ENCODE data around the gene IL20.

The IL20 gene

DNA sequence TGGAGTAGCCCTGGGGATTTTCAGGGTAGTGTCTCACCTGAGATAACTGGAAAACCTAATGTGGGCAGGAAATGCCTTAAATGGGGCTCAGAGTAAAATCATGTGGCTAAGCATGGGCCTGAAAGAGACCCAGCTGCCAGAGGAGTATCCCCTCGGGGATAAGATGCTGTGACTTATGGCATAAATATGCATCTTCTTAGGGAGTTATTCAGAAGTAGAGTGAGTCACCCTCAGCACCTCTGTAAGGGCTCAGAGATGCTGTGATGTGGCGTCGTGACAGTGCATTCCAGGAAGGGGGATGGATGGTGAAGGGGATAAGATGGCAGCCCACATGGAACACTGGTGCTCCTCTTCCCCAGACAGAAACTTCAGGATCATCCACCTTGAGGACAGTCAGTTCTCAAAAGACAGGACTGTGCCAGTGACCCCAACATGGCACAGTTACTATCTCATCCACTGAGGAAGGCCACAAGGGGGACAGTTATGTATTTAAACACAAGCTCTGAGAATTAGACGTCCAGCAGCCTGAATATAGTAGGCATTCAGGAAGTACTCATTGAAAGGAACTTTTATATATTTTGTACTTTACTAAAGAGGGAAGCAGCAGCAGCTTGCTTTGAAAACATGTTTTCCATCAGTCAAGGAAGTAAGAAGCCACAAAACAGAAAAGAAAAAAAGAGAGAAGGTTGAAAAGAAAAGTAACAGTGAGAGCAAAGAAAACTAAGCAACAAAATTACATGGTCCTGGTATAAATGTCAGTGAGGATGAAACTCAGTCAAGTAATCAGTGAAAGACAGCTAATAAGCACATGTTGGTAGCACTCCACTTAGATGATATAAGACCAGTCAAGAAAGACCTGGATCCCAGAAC is 40.1 kb downstream of the IL20 start:
- DNase-seq, result no peak

DNA sequence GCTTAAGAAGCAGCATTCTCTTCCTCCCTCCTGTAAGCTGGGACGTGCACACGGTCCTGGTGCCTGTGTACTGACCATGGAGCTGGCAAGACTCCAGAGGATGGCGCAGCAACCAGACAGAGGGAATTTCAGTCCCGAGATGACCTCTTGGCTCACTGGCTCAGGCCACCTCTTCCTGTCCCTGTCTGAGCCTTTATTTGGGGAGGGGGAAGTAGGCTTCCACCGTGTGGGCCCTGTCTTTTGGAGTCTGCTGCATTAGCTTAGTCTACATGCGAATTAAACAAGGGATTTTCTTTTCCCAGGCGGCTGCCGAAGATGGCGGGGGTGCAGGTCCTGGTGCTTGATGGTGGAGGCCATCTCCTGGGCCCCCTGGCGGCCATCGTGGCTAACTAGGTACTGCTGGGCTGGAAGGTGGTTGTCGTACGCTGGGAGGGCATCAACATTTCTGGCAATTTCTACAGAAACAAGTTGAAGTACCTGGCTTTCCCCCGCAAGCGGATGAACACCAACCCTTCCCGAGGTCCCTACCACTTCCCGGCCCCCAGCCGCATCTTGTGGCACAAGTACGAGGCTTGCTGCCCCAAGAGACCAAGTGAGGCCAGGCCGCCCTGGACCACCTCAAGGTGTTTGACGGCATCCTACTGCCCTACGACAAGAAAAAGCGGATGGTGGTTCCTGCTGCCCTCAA is 42.0 kb downstream of the IL20 start:
- no peak for DNase-seq

DNA sequence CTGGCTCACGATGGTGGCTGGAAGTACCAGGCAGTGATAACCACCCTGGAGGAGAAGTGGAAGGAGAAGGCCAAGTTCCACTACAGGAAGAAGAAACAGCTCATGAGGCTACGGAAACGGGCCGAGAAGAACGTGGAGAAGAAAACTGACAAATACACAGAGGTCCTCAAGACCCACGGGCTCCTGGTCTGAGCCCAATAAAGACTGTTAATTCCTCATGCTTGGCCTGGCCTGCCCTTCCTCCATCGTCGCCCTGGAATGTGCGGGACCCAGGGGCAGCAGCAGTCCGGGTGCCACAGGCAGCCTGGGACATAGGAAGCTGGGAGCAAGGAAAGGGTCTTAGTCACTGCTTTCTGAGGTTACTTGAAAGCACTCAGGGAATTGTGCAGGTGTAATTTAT is 42.6 kb downstream of the IL20 start:
- DNase-seq, result no peak

DNA sequence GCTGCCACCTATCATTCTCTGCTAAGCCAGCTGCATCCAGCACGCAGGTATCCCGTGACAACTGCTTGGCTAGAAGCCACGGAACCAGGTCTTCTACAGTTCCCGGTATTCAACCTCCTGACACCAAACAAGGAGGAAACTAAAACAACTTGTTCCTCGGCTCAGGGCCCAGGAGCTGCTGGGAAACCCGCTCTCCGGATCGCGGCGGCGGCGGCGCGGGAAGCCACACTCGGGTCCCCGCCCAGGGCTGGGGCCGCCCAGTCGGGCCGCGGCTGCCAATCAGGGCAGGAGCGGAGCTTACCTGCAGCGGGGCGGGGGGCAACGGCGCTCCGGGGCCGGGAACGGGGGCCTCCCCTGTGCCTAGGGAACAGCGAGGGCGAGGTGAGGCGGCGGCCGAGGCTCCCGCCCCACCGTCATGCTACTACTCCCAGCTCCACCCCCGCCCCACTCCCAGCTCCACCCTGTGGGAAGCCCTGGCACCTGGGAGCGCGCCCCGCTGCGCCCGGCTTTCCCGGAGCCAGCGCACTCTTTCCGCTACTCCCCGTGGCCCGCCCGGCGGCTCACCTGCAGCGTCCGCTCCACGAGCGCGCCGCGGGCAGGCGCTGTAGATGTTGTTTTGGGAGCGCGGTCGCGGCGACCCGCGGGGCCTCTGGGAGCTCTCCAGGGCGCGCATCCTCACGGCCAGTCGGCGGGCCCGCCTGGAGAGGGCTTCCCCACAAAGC is 43.9 kb downstream of the IL20 start:
- peak; percentile 7 for DNase-seq

DNA sequence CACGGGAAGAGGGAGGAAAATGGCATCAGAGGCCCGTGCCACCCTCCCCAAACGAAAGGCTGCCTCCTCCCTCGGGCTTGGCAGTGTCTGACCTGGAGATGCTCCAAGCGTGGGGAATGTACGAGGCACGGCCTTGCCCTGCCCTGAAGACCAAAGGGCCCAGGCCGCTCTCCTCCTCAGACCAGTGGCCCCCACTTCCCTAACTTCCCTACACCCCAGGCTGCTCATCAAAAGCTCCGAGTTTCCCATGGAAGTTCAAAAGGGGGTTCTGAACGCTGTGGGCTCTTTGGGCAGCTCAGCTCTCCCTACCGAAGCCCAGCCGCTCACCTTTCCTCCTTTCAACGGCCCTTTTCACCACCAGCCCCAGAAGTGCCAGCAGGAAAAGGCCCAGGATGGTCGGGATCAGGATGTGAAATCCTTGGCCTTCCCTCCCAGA is 44.5 kb downstream of the IL20 start:
- DNase-seq, result no peak

DNA sequence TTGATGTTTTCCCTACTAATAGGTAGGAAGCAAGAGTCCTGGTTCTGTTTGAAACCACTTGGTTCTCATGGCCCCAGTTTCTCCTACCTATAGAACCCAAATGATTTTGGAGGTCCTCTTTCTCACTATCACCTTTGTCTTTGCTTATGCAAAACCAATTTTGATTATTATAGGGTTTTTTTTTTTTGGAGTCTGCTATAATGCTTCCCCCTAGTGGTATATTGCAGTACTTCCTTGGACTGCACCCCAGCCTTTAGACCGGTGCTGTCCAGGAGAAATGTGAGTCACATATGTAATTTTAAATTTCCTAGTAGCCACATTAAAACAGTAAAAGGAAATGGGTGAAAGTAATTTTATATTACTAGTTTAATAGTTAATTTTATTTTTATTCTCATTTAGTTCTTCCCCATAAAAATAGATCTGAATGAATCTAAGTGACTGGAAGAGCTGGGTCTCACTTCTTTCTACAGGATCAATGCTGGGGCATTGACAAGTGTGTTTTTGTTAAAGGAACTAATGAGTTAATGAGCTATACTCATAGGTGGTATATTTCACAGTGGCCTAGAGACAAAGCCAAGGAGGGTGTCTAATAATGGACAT is 45.7 kb downstream of the IL20 start:
- DNase-seq, result peak; percentile 19

DNA sequence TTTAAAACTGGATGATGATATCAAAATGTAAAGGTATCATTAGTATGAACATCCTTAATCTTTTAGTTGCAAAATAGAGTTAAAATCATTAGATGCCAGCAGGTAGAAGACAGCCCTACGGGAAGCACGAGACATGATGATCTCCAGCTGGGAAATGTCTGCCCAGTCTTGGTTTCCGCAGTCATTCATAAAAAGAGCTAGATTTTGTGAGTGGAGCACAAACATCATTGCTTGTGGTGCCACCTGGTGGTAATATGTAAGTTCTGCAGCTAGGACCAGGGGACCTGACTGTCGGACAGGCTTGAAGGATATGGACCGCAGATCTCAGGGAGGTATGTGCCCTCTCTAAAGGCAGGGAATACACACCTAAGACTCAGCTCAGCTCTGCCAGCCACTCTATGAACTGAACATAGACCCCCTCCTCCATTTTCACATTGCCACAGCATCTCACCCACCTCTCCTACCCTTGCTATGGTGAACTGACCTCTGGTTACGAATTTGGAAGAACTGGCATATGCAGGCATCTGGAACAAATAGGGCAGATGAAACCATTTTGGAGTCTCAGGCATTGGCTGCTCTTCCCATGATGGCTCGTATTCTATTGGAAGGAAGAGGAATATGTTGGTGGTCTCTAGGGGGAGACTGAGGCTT is 47.1 kb downstream of the IL20 start:
- peak; percentile 74 for DNase-seq

DNA sequence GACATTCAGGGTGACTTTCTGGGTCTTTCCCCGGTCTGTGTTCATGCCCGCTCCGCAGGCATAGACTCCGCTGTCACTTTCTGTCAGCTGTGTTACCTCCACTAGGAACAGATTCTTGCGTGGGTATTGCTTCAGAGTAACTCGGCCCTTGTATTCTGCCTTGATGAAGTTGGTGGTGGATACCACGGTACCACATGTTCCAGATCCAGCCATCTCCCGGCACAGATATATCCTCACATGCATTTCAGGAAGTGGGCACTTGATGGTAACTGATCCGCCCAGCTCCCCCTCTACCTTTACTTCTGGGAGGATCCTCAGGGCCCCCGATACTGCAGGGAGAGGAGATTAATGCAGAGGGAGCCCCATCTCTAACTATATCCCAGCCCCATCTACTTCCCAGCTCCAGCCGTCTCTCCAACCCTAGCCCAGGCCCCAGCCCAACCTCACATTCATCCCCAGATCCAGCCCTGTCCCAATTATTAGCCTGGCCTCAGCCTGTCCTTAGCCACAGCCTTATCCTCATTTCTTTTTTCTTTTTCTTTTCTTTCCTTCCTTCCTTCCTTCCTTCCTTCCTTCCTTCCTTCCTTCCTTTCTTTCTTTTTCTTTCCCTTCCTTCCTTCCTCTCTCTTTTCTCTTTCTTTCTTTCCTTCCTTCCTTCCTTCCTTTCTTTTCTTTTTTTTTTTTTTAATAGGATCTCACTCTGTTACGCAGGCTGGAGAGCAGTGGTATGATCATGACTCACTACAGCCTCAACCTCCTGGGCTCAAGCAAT is 48.5 kb downstream of the IL20 start:
- no peak for DNase-seq

DNA sequence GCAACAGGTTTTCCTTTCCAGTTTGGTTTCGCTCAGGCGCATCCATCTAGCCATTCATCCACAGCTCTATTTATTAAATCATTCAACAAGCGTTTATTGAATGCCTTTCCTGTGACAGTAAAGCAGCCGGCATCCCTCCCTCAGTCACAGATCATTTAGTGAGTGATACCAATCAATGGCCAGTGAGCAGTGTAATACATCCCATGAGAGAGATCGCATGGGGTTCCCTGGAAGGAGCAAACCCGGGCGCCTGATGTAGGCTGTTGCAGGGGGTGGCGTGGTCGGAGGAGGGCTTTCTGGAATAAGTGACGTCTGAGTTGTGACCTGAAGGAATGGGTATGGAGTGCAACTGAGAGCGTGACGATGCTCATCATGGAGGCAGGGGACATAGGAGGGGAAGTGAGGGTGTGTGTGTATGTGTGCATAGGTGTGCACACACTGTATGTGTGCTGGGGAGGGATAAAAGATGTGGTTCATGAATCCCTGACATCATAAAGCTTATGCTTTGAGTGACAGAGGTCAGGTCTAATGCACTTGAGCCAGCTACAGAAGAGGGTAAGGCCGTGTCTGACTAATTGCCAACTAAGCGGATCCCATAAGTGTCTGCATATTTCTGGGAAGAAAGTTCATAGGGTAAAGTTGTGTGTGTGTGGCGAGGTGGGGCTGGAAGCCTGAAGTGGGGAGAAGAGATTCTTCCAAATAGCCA is 49.8 kb downstream of the IL20 start:
- no peak for DNase-seq

DNA sequence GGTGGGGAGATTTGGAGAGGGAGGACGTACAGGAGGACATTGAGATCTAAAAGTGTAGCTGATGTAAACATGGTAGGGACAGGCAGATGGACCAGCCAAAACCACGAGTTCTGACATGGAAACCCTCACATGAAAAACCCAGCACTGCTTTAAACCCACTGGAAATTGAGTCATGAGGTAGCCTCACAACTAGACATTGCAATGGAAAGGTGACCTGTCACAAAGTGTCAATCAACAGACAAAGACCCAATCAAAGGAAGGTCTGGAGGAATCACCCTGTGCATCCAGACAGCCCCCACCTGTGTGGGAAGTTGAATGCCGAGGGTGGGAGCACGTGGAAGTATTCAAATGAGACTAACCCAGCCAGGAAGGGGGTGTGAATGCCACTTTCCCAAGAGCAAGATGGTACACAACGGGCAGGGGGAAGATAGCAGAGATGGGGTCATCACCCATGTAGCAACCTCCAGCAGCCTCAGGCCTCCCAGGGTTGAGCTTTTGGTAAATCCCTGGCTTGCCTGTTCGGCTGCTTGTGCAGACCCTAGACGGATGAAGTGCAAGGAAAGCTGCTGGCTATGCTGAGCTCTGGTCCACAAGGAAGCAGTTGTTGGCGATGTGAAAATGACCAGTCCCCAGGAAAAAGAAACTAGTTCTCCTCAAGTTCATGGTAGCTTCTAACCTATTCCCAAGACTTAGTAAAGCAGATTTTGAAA is 50.7 kb downstream of the IL20 start:
- no peak for DNase-seq

DNA sequence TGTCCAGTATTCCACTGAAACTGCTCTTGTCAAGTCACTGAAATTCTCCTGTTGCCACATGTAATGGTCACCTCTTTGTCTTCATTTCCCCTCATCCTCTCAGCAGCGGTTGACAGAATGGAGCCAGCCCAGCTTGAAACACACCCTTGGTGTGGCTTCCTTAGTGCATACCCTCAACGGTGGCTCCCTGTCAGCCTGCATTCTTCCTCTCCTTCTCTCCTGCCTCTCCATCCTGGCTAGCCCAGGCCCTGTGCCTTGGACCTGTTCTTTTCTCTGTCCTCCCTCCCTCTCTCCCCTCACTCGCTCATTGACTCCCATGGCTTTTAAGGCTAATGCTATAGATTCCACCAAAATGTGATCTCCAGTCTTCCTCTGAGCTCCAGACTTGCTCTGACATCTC is 52.7 kb downstream of the IL20 start:
- DNase-seq, result no peak
